Fibroblast of skin of left quadriceps (primary cell): ENCODE measurements around the gene FAM171A1.

ENCODE experiments used
- DNase-seq, 2 experiments: peaks; one replicate each; pipeline ENCODE4 v3.0.0-alpha.2; 2013; ENCODE audit warnings: low read depth in 2 of 2

The FAM171A1 gene

GRCh38 chr10:15245530-15245929 lies 125.6 kb downstream of the FAM171A1 start:
- DNase-seq, result no peak

GRCh38 chr10:15244635-15245197 lies 126.4 kb downstream of the FAM171A1 start:
- DNase-seq, result no peak

- DNase-seq, result no peak
These were observed 128.7 kb downstream of the FAM171A1 start for GRCh38 chr10:15242261-15242840.

GRCh38 chr10:15241306-15241705 lies 129.8 kb downstream of the FAM171A1 start:
- DNase-seq, result no peak

- DNase-seq, result no peak
These were observed 132.3 kb downstream of the FAM171A1 start for GRCh38 chr10:15238555-15239335.

- no peak for DNase-seq
These were observed 133.7 kb downstream of the FAM171A1 start for GRCh38 chr10:15237351-15237750.

DNA sequence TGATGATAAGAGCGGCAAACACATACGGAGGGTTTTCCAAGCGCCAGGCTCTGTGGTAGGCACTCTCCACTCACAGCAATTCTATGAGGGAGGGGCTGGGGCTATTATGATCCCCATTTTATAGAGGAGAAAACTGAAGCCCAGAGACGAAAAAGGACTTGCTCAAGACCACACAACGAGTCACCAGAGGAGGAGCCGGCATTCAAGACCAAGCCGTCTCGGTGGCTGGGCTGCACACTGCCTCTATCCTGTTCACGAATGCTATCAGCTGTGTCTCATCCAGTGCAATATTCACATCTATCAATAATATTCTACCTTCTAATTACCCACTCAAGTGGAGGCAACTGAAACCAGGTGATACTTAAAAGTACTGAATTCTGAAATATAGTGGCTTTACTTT lies 134.7 kb downstream of the FAM171A1 start:
- DNase-seq, result no peak

GRCh38 chr10:15232279-15232678 lies 138.8 kb downstream of the FAM171A1 start:
- no peak for DNase-seq

GRCh38 chr10:15231426-15231825 lies 139.7 kb downstream of the FAM171A1 start:
- no peak for DNase-seq

DNA sequence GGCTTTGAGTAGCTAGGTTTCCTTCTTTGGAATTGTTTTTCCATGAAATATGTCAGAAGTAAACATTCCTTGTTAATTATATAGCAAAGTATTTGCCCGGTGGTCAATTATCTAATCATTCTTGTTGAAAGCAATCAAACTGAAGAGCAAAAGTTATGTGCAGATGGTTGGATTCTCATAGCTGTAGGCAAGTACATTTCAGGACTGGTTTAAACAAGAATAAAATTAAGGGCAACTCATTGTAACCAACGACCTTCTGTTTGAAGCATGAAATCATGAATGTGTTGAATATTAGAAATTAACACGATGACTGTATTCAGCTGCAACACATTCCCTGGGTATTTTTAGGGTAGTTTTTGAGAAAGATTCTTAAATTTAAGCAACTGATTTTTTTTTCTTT lies 140.8 kb downstream of the FAM171A1 start:
- DNase-seq, result no peak

- no peak for DNase-seq
These were observed 141.8 kb downstream of the FAM171A1 start for GRCh38 chr10:15229268-15229667.

DNA sequence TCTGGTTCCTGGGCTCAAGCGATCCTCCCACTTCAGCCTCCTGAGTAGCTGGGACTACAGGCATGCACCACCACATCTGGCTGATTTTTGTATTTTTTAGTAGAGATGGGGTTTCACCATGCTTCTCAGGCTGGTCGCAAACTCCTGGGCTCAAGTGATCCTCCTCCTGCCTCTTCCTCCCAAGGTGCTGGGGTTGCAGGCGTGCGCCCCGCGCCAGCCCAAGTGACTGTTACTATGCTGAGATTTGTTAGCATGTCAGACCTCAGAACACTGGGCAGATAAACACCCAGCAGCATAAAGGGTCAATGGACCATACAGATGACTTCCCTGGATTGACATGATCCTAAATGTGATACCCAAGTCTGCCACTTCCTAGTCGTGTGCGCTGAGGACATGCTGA lies 142.7 kb downstream of the FAM171A1 start:
- no peak for DNase-seq

GRCh38 chr10:15227611-15228372 lies 143.3 kb downstream of the FAM171A1 start:
- DNase-seq, result no peak

DNA sequence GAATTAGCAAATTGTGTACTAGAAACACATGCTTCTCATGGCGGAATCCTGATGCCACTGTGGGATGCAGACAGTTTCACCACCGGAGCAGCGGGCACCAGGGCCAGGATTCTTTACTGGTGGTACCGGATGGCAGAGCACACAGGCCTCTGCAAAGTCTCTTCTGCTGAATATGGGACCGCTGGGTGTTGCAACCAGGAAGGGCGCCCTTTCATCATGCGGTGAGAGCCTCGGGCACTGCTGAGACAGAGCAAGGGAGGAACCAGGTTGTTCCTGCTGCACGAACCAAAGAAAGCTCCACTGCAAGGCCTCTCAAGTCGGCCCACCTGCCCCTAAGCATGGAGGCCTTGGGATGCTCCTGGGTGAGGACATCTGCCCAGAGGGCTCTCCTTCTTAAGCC lies 145.6 kb downstream of the FAM171A1 start:
- no peak for DNase-seq

GRCh38 chr10:15224948-15225347 lies 146.1 kb downstream of the FAM171A1 start:
- DNase-seq, result no peak

DNA sequence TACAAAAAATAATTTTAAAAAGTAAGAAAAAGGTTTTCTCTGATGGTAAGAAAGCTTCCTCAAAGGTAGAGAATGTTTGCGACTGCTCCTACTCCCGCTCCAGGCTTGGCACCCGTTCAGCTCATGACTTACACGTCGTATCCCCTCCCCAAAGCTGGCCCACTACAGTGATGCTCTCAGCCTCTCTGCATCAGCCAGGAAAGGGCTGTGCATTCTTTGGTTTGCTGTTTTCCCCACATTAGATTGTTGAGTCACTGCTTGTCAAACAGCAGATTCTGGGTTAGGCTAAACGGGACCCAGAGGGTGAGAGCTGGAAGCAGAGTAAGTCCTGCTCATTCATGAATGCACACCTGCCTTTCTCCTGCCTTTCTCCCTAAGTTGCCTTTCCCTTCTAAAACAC lies 147.9 kb downstream of the FAM171A1 start:
- peak; percentile 57 to 63 for DNase-seq

DNA sequence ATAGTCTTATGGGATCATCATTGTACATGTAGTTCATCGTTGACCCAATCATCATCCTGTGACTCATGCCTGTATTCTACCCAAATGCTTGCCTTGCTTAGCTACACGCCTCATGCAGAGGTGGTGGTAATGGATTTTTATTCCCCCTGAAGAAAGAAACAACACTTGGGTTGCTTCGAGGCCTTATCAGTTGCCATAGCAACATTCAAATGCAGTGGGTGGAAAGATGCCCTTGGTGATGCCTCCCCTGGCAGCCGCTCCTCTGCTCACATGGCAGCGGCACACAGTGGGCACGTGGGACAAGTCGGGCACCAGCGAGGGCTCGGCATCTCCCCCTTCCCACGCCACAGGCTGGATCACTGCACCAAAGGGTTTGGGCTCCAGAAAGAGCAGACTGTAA lies 148.6 kb downstream of the FAM171A1 start:
- no peak for DNase-seq

DNA sequence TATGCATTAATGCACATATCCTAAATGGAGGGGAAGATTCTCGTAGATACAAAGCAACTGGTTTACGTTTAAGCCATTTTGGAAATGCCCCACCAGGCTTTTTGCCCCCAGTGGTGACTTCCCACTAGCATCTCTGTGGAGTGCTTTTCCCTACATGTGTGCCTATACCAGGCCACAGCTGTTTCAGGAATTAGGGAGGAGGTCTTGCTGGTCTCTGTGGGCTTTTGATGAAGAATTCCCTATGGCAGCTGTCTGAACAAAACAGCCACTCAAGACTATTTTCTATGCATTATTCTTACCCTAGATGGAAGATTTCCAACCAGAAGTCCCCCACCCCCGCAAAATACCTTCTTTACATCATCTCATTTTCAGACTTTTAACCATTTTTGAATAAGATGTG lies 150.6 kb downstream of the FAM171A1 start:
- DNase-seq, result no peak

DNA sequence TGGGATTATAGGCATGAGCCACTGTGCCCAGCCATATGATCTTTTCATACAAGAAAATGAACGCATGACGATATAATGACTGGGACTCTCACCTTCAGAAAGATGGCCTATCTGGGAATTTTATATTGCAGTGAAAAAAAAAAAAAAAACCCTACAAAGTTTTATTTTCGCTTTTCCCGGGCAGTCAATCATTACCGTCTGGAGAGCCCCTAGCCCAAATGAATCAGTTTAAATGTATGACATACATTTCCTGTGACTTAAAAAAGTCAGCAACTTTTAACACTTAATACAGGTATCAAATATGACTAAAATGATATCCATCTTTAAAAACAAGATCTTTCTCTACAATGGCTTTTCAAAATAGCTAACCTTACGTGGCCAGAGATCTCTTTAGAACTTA lies 154.4 kb downstream of the FAM171A1 start:
- no peak for DNase-seq

DNA sequence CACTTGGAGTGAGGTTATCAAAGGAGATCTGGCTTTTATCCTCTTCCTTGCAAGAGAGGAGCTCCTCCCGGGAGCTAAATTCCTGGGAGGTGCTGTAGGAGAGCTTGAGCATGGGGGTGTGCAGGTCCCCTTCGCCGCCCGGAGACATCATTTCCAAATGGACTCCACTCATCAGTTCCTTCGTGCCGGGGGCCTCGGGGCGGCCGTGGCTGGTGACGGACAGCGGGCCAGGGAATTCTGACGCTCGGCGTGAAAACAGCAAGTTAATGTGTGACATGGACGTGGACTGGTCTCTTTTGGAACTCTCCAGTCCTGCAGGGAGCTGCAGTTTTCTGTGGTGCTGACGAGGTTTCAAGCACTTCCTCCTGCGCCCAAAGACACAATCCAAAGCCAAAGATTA lies 156.9 kb downstream of the FAM171A1 start:
- no peak for DNase-seq

DNA sequence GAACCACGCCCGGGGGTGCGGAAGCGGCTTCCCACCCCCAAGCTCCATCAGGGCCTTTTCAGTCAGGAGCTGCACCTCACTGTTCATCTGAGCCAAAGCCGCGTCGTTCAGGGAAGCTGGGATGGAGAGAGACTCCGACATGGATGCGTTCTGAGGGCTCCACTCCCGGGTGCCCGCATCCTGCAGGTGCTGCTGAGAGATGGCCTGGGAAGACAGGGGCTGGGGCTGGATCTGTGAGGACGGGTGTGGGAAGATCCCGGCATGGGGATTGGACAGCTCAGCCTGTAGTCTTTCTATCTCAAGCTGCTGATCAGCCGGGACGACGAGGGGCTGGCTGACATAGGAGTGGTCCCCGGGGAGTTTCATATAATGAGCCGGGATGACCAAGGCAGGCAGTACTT lies 157.6 kb downstream of the FAM171A1 start:
- no peak for DNase-seq

DNA sequence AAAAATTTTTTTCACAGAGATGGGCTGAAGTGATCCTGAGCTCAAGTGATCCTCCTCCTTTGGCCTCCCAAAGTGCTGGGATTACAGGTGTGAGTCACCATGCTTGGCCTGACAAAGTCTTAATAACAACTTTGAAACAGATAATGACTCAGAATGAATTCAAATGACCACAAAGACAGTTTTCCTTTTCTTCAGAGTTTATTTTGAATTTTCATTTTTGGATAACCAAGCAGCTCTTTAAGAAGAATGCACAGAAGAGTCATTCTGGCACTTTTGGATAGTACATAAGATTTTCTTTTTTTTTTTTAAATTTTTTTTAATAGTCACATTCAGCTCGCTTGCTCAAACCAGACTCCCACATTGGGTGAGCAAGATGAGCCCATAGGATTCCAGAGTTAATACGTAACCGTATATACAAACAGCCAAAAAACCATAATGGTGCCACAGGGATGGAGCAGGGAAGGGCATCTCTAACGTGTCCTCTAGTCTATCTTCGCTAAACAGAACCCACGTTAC lies 159.6 kb downstream of the FAM171A1 start:
- peak in 1 of 2 experiments; percentile 44 for DNase-seq
